Stimulated activated CD8-positive, alpha-beta memory T cell treated with anti-CD3 and anti-CD28 coated beads, Interleukin-12 subunit alpha, Interleukin-12 subunit beta, amount 100 ng/mL, for 4 hours (primary cell): ENCODE data around the gene SLBP.
A peak's percentile ranks its signal among the peaks of the same experiment; 100 is the strongest.

Experiments used
- DNase-seq: peaks from one replicate; pipeline ENCODE4 v3.0.0-alpha.2; 2020; ENCODE audit warnings: low read depth

The SLBP gene

DNA sequence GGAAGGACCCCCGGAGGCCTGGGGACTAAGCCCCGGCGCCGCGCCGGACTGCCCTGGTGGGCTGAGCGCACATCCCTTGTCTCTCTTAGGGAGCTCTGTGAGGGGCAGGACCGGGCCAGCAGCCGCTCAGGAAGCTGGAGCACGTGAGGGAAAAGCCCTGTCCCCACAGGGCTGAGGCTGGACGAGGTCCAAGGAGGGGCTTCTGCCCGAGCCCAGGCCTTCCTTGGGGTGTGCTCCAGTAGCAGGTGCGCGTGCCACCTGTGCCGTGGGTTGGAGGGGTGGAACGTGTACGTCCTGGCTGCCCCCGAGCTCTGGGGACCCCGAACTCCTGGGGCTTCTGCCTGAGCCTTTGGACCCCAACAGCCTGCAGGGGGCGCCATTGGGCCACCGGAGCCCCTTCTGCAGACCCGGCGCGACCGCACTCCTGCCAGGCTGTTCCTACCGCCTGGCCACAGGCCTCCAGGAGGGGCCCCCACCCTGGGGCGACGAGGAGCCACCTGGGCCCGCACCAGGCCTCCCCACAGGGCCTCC, 36.4 kb upstream of the SLBP start:
- peak; percentile 48 for DNase-seq

DNA sequence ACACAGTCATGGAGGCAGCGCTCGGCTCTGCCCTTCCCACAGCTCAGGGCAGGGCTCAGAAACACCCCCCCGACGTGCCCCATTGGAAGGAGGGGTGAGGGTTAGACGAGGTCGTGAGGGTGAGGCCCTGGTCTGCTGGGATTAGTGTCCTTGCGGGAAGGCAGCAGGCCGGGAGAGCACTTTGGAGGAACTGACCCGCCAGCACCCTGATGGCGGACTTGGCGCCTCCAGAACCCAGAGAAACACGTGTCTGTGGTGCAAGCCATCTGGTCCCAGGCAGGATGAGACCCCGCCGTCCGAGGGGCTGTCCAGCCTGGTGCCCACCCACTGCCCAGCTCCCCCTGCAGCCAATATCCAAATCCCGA, 35.5 kb upstream of the SLBP start:
- DNase-seq: no peak

DNA sequence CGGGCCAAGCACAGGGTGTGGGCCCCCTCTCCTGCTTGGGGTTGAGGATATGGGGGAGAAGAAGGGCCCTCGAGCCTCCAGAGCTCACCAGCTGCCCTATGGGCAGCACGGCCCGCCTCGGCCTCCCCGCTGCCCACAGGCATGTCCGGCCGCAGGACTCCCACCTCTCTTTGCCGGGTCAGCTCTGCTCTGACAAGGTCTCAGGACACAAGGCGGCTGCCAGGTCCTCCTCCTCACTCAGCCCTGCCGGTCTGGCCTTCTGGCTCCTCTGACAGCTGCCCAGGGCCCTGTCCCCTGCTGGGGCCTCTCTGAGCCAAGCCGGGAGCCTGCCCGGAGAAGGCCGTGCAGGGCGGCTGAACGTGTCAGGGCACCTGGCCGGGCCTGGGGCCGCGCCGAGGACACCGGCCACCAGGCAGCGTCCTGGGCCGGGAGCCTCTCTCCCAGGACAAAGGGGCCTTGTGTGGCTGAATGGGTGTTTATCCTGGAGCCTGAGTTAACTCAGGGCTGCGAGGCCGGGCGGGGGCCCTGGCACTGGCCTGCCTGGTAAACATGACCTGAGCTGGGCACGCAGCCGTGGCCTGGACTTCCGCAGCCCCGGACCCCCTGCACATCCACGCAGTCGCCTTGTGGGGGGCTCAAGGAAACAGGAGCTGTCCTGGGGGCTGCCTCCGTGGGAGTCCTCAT, 34.9 kb upstream of the SLBP start:
- no peak for DNase-seq

DNA sequence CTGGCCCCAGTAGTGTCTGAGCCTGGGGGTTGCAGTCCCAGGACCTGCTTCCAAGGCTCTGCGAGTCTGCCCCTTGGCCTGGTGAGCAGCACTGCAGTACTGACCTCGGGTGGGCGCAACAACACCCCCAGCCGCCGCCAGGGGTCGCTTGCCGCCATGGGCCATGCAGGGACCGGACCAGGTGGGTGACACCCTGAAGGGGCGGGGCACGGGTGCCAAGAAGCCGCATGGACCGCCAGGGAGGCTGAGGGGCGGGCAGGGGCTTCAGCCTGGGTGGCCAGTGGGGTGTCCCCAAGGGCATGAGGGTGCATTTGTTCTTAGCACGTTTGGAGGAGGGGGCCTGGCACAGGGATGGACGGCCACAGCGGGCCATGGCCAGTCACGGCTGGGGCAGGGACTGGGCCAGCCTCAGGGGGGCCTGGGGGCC, 34.2 kb upstream of the SLBP start:
- peak; percentile 52 for DNase-seq

DNA sequence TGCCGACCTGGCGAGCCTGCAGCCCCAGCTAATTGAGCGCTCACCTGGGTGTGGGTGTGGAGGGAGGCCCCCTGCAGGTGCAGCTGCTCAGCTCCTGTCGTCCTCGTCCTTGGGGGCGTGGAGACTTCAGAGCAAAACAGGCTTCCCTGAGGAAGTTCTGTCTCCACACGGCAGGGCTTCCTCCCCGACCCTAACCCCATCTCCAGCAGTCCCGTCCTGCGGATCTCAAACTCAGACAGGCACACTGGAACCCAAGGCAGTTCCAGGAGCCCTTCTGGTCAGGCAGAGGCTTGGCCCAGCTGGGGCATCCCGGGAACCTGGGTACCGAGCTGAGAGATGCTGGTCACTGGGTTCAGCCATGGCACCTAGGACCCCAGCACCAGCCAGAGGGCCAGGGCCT, 33.6 kb upstream of the SLBP start:
- no peak for DNase-seq

DNA sequence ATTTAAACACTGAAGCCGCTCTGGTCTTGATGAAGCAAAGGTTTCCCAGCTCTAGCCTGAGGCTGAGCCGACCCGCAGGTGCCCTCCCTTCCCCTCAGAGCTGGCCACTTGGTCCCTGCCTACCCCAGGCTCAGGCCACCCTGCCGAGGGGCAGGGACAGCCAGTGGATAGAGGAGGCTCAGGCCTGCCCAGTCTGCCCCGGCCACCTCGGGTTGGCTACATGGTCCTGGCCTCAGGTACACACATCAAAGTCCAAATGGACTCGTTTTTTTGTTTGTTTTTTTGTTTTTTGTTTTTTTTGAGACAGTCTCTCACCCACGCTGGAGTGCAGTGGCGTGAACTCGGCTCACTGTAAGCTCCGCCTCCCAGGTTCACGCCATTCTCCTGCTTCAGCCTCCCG, 33.0 kb upstream of the SLBP start:
- no peak for DNase-seq

DNA sequence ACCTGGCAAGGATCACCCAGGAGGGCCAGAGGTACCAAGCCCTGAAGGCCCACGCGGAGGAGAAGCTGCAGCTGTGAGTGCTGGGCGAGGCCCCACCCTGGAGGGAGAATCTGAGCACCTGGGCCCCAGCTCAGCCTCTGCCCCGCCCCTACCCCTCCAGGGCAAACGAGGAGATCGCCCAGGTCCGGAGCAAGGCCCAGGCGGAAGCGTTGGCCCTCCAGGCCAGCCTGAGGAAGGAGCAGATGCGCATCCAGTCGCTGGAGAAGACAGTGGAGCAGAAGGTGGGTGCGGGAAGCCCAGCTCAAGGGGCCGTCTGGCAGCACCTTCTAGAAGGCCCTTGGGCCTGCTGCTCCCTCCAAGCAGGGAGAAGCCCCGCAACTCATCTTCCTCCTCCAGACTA, 32.4 kb upstream of the SLBP start:
- DNase-seq: no peak

DNA sequence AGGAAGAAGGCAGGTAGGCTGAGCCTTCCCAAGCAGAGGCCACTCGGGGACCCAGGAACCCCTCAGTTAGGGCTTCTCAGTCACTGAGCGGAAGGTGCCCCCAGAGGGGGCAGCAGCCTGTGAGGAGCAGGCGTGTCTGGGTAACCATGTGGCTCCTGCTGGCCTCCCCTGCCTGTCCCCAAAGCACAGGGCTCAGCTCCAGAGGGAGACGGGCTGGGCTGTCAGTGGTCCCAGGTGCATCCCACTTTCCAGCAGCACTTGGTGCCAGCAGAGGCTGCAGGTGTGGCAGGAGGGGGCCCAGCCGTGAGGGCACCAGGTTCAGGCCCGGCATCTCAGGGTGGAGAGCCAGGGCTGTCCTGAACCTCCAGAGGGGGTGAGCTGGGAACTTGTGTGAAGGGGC, 31.9 kb upstream of the SLBP start:
- no peak for DNase-seq

DNA sequence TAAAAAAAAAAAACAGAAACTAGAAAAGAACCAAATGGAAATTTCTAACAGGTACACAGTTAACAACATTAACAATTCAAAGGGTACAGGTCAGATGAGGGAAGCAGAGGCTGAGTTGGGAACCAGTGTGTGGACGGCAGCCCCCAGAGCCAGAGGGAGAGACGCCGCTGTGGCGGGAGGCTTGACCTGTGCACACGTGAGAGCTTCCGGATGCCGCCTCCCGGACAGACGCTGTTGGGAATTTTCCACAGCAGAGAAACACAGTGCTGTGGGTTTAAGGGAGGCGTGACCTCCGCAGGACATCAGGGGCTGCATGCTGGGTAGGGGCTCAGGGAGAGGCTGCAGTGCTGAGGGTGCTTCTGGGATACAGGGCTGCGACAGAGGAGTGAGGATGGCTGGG, 31.4 kb upstream of the SLBP start:
- no peak for DNase-seq

DNA sequence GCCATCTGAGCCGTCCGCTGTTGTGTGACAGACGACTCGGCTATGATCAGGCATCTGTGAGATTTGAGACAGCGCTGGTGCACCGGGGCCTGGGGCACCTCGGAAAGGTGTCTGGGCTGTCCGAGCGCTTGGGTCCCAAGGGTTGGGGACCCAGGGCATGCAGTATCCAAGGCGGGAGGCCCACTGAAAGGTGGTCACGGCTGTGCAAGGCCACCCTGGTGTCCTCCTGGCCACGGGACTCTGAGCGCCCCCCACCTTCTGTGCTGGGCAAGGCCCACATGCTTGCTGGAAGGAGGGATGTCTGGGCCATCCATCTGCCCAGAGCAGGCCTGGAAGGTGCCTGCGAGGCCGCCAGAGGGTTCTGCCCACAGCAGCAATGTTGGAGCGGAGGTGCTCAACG, 29.1 kb upstream of the SLBP start:
- DNase-seq: no peak

DNA sequence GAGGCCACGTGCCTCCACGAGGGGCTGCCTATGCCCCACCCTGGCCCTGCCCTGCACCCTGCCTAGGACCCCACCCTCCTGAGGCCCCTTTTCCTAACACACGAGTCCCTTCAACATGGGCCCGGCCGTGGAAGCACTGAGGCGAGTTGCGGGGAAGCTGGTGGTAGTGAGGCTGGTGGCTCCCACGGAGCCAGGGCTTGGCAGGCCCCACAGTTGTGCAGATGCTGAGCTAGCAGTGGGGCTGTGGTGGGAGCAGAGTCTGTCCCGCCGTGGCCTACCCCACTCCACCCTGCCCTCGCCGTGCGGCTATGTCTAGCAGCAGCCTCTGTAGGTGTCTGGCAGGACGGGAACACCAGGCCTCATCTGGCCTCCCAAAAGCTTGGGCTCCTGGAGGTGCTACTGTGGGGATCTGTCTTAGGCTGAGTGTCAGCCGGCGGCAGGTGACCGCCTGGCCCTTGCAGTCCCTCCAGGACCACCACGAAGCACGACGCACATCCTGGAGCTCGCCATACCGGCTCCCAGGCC, 28.0 kb upstream of the SLBP start:
- no peak for DNase-seq

DNA sequence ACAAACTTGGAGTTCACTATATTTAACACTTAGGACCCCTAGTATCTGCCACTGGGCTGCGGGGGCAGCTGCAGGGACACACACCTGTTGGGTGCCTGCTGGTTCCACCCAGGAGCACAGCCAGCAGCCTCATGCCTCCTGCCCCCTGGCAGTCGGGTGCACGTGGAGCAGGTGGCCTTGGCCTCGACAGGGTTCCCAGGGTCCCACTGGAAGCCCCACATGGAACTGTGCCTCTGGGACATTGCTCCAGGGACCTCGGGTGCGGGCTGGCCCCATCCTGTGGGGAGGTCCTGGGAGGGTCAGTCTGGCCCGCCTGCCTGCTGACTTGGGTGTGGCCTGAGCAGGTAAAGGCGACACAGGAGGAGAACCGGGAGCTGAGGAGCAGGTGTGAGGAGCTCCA, 27.2 kb upstream of the SLBP start:
- no peak for DNase-seq

DNA sequence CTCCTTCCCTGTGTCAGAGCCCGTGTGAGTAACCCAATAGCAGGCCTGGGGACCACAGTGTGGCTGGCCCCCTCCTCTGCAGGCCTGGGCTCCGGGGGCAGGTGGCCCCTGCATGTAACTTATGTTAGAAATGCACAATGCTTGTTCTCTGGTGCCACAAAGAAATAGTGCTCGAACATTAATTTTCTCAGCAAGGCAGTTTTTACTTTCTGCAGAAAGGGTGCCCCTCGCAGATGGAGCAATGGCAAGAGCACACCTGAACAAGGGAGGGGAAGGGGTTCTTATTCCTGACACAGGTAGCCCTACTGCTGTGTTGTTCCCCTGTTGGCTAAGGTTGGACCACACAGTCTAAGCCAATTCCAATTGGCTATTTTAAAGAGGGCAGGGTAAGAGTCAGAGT, 26.3 kb upstream of the SLBP start:
- DNase-seq: no peak

DNA sequence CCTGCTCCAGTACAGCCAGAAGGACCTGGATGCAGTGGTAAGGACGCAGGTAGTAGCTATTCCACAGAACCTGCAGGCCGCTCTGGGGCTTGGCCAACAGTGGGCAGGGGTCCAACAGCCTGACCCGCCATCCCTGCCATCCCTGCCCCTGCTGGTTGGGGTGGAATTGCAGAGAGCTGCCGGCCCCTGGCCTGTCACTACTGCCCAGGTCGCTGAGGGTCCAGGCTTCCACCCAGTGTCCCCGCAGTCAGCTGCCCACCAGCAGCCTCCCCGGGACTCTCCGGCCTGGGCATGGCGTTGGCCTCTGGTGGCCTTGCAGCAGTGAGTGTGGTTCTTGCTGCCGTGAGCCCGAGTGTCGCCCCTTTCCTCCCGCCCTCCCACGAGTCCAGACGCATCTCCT, 25.5 kb upstream of the SLBP start:
- DNase-seq: no peak

DNA sequence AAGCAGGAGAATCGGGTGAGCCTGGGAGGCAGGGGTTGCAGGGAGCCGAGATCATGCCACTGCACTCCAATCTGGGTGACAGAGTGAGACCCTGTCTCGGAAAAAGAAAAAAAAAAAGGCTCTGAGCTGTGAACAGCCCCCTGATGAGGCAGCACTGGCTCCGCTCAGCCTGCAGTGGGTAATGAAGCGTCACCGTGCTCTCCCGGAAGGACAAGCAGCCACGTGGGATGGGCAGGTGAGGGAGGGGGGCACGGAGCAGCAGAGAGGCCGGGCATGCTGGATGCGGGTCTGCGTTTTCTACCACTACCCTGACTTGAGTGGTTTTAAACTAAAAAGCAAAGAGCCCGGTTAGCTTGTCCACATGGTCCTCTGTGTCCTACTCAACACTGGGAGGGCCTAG, 24.7 kb upstream of the SLBP start:
- no peak for DNase-seq

DNA sequence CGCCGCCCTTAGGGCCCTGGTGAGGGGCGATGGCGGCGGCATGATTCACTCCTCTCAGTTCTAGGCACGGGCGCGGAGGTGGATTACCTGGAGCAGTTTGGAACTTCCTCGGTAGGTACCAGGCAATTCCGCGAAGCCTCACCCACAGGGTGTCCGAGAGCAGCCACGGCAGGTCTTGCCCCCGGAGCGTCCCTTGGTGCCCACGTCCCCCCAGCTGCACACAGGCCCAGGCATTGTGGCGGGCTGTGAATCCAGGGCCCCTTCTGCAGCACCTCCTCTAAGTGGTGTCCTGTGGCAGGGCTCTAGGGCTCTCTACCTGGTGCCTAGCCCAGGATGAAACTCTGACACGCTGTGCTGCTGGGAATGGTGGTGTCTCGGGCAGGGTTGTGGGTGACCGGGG, 23.1 kb upstream of the SLBP start:
- DNase-seq: no peak

DNA sequence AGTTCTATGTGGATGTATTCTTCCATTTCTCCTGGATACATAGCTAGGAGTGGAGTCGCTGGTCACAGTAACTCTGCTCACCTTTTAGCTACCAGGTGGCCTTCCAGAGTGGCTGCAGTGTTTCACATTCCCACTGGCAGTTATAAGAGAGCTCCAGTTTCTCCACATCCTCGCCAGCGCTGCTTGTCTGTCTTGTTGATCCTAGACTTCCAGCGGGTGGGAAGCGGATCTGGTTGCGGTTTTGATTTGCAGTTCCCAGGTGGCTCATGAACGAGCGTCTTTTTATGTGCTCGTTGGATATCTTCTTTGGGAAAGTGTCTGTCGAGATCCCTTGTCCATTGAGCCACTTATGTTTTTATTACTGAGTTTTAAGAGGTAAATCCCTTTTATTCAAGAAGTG, 20.8 kb upstream of the SLBP start:
- DNase-seq: no peak

DNA sequence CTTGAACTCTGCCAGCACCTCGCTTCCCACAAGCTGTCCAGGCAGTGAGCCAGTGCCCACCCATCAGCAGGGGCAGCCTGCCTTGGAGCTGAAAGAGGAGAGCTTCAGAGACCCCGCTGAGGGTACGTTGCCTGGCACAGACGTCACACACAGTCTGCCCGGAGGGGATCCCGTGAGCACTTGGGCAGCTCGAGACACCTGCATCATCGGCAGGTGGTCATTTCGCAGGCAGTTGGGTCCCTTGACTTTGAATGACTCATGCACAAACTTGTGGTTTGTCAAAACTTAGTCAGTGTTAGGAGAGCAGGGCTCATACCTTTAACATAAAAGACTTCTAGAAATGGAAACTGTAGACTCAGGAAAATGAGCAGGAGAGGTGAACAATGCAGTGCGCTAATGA, 19.1 kb upstream of the SLBP start:
- DNase-seq: no peak

DNA sequence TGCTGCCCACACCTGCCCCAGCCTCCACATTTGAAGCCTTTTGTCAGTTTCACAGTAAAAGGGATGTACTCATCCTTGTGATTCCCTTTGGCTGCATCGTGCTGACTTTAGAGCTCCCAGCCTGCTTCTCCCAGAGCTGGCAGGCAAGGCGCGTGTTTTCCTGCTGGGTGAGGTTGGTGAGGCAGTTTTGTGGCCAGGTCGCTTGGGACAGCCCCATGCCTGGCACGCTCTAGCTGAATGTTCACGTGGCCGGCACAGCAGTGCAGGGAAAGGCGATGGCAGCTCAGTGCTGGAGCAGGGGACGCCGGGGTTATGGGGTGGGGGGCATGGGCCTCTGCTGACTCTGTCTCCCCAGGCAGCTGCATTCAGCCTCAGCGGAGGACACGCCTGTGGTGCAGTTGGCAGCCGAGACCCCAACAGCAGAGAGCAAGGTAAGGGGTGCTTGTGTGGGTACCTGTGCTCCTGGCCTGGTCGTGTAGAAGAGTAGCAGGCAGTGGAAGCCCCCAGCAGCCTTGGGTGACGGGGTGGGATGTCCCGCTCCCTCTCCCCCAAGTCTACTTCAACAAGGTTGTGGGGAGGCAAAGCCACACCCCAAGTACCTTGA, 18.5 kb upstream of the SLBP start:
- no peak for DNase-seq

DNA sequence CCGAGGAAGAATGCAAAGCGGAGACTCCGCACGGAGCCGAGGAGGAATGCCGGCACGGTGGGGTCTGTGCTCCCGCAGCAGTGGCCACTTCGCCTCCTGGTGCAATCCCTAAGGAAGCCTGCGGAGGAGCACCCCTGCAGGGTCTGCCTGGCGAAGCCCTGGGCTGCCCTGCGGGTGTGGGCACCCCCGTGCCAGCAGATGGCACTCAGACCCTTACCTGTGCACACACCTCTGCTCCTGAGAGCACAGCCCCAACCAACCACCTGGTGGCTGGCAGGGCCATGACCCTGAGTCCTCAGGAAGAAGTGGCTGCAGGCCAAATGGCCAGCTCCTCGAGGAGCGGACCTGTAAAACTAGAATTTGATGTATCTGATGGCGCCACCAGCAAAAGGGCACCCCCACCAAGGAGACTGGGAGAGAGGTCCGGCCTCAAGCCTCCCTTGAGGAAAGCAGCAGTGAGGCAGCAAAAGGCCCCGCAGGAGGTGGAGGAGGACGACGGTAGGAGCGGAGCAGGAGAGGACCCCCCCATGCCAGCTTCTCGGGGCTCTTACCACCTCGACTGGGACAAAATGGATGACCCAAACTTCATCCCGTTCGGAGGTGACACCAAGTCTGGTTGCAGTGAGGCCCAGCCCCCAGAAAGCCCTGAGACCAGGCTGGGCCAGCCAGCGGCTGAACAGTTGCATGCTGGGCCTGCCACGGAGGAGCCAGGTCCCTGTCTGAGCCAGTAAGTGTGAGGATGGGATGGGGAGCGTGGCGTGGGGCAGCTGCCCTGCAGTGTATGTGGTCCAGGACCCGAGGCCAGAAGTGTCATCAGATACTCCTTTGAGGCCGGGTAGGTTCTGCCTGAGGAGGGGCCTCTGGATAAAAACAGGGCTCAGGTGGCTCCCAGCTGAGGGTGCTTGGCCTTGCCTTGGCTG, 16.2 kb upstream of the SLBP start:
- DNase-seq: no peak

DNA sequence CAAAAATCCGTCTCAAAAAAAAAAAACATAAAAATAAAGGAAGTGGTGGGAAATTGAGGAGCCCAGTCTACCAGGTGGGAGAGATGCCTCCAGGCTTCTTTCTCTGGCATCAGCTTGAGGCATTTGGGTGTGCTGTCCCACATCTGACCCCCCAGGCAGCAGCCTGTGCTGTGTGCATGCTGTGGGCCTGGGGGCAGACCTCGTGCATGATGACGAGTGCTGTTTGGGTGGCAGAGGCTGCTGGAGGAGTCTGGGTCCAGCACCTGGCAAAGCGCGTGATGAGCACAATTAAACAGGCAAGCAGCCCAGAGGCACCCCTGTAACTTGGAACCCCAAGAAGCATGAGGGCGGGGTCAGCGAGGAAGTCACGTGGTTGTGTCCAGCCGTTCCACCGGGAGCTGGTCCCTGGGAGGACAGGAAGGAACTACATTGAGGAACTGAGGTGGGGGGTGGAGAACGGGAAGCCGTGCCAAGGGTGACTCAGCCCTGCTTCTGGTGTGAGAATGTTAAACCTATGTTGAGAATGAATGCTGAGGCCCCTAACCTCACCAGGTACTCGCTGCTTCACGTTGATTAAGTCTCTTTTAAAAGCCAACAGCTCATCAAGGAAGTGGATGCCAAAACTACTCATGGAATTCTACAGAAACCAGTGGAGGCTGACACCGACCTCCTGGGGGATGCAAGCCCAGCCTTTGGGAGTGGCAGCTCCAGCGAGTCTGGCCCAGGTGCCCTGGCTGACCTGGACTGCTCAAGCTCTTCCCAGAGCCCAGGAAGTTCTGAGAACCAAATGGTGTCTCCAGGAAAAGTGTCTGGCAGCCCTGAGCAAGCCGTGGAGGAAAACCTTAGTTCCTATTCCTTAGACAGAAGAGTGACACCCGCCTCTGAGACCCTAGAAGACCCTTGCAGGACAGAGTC, 15.3 kb upstream of the SLBP start:
- no peak for DNase-seq
